Osteocyte (in vitro differentiated cells): Measurements from ENCODE around the gene IFNAR2. TPM values are rescaled to one million over a fixed set of nuclear protein-coding genes. Genes with fewer than 3 reads are reported as not detected.
"Not testable (repeated sequence)": the region's sequence is repeated elsewhere in the genome, so short reads cannot be mapped to it uniquely, and the experiment has no call there.

ENCODE experiments used
- DNase-seq: peaks from one replicate; pipeline ENCODE4 v3.0.0; 2021; ENCODE audit warnings: mixed read lengths; ENCODE audit not compliant: unreplicated experiment; ENCODE audit errors: extremely low spot score
- H3K27ac Mint-ChIP-seq: one replicate; pipeline ENCODE4 v1.8.0; 2021; ENCODE audit warnings: mild to moderate bottlenecking, mixed read lengths; ENCODE audit not compliant: unreplicated experiment
- H3K27me3 Mint-ChIP-seq: one replicate; pipeline ENCODE4 v1.8.0; 2021; ENCODE audit warnings: mixed read lengths; ENCODE audit not compliant: unreplicated experiment
- H3K36me3 Mint-ChIP-seq: one replicate; pipeline ENCODE4 v1.8.0; 2021; ENCODE audit warnings: mixed read lengths; ENCODE audit not compliant: unreplicated experiment
- H3K4me1 Mint-ChIP-seq: one replicate; pipeline ENCODE4 v1.8.0; 2021; ENCODE audit warnings: mixed read lengths; ENCODE audit not compliant: unreplicated experiment
- H3K4me3 Mint-ChIP-seq: one replicate; pipeline ENCODE4 v1.8.0; 2021; ENCODE audit warnings: mild to moderate bottlenecking, moderate library complexity, mixed read lengths; ENCODE audit not compliant: unreplicated experiment
- H3K9me3 Mint-ChIP-seq: one replicate; pipeline ENCODE4 v1.8.0; 2021; ENCODE audit warnings: mixed read lengths; ENCODE audit not compliant: unreplicated experiment
- total RNA-seq: library from RNA; stranded (reverse); gene quantifications from 2 replicates; pipeline ENCODE4 v1.2.1, GENCODE V29; 2021
- TF ChIP-seq, protein P1 (sequence below): fragments of 200-600 bp; sonication (generic); IDR thresholded peaks from 2 replicates; pipeline ENCODE4 v1.5.0; 2021; ENCODE audit warnings: antibody characterized with exemption, mild to moderate bottlenecking, moderate library complexity

The IFNAR2 gene
- total RNA-seq, 1 donor from 2014 or later: 15.9 TPM

DNA sequence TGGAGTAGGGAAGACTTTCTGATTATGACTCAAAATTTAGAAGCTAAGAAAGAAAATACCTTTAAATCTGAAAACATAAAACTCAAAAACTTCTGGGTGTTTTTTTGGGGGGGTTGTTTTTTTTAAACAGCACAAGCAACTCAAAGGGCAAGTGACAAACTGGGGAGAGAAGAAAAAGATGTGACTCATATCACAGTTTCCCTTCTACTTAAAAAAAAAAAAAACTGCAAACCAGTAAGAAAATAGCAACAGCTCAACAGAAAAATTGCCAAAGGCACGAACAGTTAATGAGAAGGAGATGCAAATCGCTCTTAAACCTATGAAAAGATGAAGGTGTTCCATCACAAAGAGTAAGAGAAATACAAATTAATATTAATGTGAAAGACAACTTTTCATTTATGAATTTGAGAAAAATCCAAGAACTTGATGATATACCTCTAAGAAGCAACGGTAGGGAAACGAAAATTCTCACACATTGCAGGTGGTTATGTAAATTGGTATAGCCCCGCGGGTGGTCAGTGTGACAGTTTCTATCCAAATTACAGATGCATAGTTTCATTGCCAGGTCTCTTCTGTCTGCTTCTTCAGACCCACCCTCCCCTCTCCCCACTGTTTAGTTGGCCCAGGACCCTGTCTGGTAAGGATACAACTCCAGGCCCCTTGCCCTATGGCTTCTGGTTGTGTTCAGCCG, 9.0 kb downstream of the IFNAR2 start:
- DNase-seq: no peak
- no peak overlapping the region for H3K27ac Mint-ChIP-seq
- TF ChIP-seq, protein P1, sequence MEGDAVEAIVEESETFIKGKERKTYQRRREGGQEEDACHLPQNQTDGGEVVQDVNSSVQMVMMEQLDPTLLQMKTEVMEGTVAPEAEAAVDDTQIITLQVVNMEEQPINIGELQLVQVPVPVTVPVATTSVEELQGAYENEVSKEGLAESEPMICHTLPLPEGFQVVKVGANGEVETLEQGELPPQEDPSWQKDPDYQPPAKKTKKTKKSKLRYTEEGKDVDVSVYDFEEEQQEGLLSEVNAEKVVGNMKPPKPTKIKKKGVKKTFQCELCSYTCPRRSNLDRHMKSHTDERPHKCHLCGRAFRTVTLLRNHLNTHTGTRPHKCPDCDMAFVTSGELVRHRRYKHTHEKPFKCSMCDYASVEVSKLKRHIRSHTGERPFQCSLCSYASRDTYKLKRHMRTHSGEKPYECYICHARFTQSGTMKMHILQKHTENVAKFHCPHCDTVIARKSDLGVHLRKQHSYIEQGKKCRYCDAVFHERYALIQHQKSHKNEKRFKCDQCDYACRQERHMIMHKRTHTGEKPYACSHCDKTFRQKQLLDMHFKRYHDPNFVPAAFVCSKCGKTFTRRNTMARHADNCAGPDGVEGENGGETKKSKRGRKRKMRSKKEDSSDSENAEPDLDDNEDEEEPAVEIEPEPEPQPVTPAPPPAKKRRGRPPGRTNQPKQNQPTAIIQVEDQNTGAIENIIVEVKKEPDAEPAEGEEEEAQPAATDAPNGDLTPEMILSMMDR: no peak
- H3K4me1 Mint-ChIP-seq: peaks cover 11% of the 10 kb centered on the region
- H3K27me3 Mint-ChIP-seq: no peaks in the 10 kb centered on the region
- H3K36me3 Mint-ChIP-seq: peaks cover 11% of the 10 kb centered on the region
- H3K4me3 Mint-ChIP-seq: no peak overlapping the region
- H3K9me3 Mint-ChIP-seq: no peaks in the 10 kb centered on the region

DNA sequence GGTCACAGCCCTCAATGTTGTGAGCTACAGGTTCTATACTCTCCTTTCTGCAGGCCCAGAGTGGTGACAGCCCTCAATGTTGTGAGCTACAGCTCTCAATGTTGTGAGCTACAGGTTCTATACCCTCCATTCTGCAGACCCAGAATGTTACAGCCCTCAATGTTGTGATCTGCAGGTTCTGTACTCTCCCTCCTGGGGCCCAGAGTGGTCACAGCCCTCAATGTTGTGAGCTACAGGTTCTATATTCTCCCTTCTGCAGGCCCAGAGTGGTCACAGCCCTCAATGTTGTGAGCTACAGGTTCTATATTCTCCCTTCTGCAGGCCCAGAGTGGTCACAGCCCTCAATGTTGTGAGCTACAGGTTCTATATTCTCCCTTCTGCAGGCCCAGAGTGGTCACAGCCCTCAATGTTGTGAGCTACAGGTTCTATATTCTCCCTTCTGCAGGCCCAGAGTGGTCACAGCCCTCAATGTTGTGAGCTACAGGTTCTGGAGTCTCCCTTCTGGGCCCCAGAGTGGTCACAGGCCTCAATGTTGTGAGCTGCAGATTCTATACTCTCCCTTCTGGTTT, 9.9 kb downstream of the IFNAR2 start:
- DNase-seq, H3K9me3 Mint-ChIP-seq, H3K27me3 Mint-ChIP-seq, H3K4me3 Mint-ChIP-seq, H3K27ac Mint-ChIP-seq: not testable (repeated sequence)
- H3K36me3 Mint-ChIP-seq: peaks cover 17% of the 10 kb centered on the region
- H3K4me1 Mint-ChIP-seq: peaks cover 10% of the 10 kb centered on the region

DNA sequence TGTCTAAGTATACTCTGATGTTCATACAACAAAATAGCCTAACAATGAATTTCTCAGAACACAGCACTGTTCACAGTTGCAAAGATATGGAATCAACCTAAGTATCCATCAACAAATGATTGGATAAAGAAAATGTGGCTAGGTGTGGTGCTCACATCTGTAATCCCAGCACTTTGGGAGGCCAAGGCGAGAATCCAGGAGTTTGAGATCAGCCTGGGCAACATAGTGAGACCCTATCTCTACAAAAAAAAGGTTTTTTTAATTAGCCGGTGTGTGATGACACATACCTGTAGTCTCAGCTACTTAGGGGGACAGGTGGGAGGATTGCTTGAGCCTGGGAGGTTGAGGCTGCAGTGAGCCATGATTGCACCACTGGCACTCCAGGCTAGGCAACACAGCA, 10.7 kb downstream of the IFNAR2 start:
- H3K27ac Mint-ChIP-seq: no peak overlapping the region
- TF ChIP-seq, protein P1: no peak
- H3K36me3 Mint-ChIP-seq: peaks cover 23% of the 10 kb centered on the region
- no peak overlapping the region for H3K4me3 Mint-ChIP-seq
- peaks cover 10% of the 10 kb centered on the region for H3K4me1 Mint-ChIP-seq
- no peaks in the 10 kb centered on the region for H3K27me3 Mint-ChIP-seq
- H3K9me3 Mint-ChIP-seq: no peaks in the 10 kb centered on the region
- no peak for DNase-seq

DNA sequence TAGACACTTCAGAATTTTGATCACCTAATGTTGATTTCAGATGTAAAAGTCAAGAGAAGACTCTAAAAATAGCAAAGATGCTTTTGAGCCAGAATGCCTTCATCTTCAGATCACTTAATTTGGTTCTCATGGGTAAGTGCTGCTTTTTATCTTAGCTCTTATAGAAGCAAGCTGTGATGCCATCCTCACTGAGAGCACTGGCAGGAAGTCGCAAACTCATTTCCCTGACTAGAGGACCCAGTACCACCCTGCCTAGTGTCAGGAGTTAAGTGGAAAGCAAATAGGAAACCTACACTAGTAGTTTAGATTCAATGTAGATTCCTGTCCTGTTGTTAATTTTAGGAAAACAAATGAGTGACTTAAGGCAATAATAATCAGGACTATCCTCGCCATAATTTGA, 12.1 kb downstream of the IFNAR2 start:
- H3K9me3 Mint-ChIP-seq: no peaks in the 10 kb centered on the region
- H3K4me3 Mint-ChIP-seq: no peak overlapping the region
- no peak for DNase-seq
- H3K4me1 Mint-ChIP-seq: peaks cover 8% of the 10 kb centered on the region
- no peak overlapping the region for H3K27ac Mint-ChIP-seq
- H3K27me3 Mint-ChIP-seq: no peaks in the 10 kb centered on the region
- peaks cover 34% of the 10 kb centered on the region for H3K36me3 Mint-ChIP-seq
- TF ChIP-seq, protein P1: no peak

DNA sequence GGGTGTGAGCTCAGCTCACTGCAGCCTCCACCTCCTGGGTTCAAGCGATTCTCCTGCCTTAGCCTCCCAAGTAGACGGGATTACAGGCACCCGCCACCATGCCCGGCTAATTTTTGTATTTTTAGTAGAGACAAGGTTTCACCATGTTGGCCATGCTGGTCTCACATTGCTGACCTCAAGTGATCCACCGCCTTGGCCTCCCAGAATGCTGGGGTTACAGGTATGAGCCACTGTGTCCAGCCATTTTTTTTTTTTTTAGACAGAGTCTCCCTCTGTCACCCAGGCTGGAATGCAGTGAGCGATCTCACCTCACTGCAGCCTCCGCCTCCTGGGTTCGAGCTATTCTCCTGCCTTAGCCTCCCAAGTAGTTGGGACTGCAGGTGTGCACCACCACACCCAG, 13.1 kb downstream of the IFNAR2 start:
- H3K27ac Mint-ChIP-seq, H3K4me1 Mint-ChIP-seq, H3K27me3 Mint-ChIP-seq, DNase-seq, H3K9me3 Mint-ChIP-seq, H3K4me3 Mint-ChIP-seq: not testable (repeated sequence)
- peaks cover 38% of the 10 kb centered on the region for H3K36me3 Mint-ChIP-seq

DNA sequence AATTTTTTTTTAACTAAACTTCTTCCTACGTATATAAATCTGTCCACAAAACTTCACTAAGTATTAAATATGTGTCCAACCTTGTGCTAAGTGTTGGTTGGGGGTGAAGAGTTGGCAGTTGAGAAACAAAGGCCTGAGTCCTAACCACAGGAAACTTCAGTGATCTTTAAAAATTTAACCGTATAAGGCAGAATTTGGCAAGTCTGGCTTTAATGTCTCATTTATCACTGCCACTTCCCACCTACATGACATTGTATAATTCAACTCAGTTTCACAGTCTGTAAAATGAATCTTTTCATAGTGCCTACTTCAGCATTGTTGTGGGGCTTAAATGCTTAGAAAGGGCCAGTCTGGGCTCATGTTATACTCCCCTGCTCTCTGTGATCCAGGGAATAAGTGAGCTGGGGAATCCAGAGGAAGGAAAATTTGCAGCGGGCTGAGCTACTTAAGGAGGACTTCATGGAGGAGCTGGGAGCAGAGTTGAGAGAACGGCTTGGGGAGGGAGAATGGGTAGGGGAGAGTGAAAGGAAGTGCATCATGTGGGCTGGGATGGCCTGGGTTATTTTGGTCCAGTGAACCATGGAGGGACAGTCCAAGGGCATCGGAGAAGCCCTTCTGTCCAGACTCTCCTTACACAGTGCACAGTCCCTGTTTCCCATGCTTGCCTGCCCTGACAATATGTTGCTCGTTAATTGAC, 14.5 kb downstream of the IFNAR2 start:
- H3K4me1 Mint-ChIP-seq: no peaks in the 10 kb centered on the region
- no peak overlapping the region for H3K4me3 Mint-ChIP-seq
- no peaks in the 10 kb centered on the region for H3K9me3 Mint-ChIP-seq
- peaks cover 45% of the 10 kb centered on the region for H3K36me3 Mint-ChIP-seq
- TF ChIP-seq, protein P1: no peak
- no peaks in the 10 kb centered on the region for H3K27me3 Mint-ChIP-seq
- peak; percentile 40 for DNase-seq
- no peak overlapping the region for H3K27ac Mint-ChIP-seq
